ENCODE data around the gene WTIP. TPM values are rescaled to one million over a fixed set of nuclear protein-coding genes. Genes with fewer than 3 reads are reported as not detected.

The WTIP gene
- total RNA-seq, 1 experiment from 2014 or later = 8.4 TPM

DNA sequence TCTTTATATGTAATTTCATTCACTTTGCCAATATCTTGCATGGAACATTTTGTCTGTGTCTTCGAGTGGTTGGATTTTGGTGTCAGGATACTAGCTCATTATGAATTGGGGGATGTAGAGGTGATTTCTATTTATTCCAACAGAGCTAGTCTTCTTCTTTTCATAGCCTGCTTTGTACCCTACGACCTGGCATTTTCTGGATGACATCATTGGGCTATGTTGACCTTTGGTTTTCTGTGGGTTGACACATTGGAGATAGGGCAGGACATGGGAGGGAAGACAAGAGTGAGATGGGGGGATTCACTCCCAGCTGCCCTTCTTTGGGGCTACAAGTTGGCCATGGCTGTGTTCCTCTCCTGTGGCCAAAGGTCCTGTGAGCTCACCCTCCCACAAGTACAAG lies 38.0 kb downstream of the WTIP start:
- intact Hi-C loops (cut with micrococcal nuclease) = no loop called here
- no TSS peak for BruUV-seq (replicated peaks)
- no peaks in the 10 kb centered on the region for H3K36me3 ChIP-seq (ENCODE audit: control insufficient read depth in 1 of 2, insufficient read depth in 2 of 2, low read length in 2 of 2)

More for the DNA sequence above, 38.0 kb downstream of the WTIP start:
- CTCF ChIA-PET = no interaction called here
- Histone ChIP-seq H3K4me3 (replicated peaks in 1 of 2; ENCODE audit: low read depth in 1 of 2, low read length in 2 of 2) (no peak overlapping the region), H4K20me1 (ENCODE audit: insufficient read depth) (no peaks in the 10 kb centered on the region), H3K4me1 (ENCODE audit: control insufficient read depth in 1 of 2, insufficient read depth in 2 of 2, low read length in 2 of 2) (no peaks in the 10 kb centered on the region), H3K4me2 (ENCODE audit: low read length) (no peak overlapping the region), H3K9ac (ENCODE audit: low read length) (no peak overlapping the region), H3K9me3 (ENCODE audit: control insufficient read depth in 1 of 2, insufficient read depth in 1 of 2, low read depth in 1 of 2, low read length in 2 of 2) (no peaks in the 10 kb centered on the region), H3K27me3 (ENCODE audit: insufficient read depth, low read length) (peaks cover 5% of the 10 kb centered on the region; the same call in 1 of the 2 replicates), H3K9me2 (ENCODE audit: insufficient read depth) (no peaks in the 10 kb centered on the region), H3K79me2 (ENCODE audit: insufficient read depth, low read length) (no peaks in the 10 kb centered on the region), H2AFZ (ENCODE audit: low read depth, low read length, poor library complexity, severe bottlenecking) (no peak overlapping the region), H3K27ac (ENCODE audit: low read depth, low read length) (no peak overlapping the region)
- TF ChIP-seq, protein P1, sequence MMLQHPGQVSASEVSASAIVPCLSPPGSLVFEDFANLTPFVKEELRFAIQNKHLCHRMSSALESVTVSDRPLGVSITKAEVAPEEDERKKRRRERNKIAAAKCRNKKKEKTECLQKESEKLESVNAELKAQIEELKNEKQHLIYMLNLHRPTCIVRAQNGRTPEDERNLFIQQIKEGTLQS (IDR thresholded peaks at IDR 0.05) = no peak
- no peak for TF ChIP-seq SRF (IDR thresholded peaks at IDR 0.05; ENCODE audit: low read depth)
- no peak for TF ChIP-seq ZFX (IDR thresholded peaks at IDR 0.05)
- TF ChIP-seq, protein P2, sequence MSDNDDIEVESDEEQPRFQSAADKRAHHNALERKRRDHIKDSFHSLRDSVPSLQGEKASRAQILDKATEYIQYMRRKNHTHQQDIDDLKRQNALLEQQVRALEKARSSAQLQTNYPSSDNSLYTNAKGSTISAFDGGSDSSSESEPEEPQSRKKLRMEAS (IDR thresholded peaks at IDR 0.05) = no peak
- TF ChIP-seq, protein P3, sequence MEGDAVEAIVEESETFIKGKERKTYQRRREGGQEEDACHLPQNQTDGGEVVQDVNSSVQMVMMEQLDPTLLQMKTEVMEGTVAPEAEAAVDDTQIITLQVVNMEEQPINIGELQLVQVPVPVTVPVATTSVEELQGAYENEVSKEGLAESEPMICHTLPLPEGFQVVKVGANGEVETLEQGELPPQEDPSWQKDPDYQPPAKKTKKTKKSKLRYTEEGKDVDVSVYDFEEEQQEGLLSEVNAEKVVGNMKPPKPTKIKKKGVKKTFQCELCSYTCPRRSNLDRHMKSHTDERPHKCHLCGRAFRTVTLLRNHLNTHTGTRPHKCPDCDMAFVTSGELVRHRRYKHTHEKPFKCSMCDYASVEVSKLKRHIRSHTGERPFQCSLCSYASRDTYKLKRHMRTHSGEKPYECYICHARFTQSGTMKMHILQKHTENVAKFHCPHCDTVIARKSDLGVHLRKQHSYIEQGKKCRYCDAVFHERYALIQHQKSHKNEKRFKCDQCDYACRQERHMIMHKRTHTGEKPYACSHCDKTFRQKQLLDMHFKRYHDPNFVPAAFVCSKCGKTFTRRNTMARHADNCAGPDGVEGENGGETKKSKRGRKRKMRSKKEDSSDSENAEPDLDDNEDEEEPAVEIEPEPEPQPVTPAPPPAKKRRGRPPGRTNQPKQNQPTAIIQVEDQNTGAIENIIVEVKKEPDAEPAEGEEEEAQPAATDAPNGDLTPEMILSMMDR (IDR thresholded peaks at IDR 0.05 in 2 of 3, conservative IDR thresholded peaks at IDR 0.05 in 1 of 3; ENCODE audit: borderline replicate concordance in 1 of 3, insufficient read depth in 1 of 3, low read depth in 2 of 3, low read length in 2 of 3) = no peak
- TF ChIP-seq ZNF274 (IDR thresholded peaks at IDR 0.05; ENCODE audit: low read depth, low read length) = no peak
- no peak for TF ChIP-seq FOSL1 (IDR thresholded peaks at IDR 0.05; ENCODE audit: low read depth)
- TF ChIP-seq JUND (IDR thresholded peaks at IDR 0.05) = no peak
- TF ChIP-seq, protein P4, sequence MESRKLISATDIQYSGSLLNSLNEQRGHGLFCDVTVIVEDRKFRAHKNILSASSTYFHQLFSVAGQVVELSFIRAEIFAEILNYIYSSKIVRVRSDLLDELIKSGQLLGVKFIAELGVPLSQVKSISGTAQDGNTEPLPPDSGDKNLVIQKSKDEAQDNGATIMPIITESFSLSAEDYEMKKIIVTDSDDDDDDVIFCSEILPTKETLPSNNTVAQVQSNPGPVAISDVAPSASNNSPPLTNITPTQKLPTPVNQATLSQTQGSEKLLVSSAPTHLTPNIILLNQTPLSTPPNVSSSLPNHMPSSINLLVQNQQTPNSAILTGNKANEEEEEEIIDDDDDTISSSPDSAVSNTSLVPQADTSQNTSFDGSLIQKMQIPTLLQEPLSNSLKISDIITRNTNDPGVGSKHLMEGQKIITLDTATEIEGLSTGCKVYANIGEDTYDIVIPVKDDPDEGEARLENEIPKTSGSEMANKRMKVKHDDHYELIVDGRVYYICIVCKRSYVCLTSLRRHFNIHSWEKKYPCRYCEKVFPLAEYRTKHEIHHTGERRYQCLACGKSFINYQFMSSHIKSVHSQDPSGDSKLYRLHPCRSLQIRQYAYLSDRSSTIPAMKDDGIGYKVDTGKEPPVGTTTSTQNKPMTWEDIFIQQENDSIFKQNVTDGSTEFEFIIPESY (IDR thresholded peaks at IDR 0.05; ENCODE audit: extremely low read depth, insufficient replicate concordance, low read length) = no peak
- TF ChIP-seq TCF7L2 (IDR thresholded peaks at IDR 0.05; ENCODE audit: borderline replicate concordance, extremely low read depth, insufficient read depth, insufficient read length) = no peak
- no peak for TF ChIP-seq POLR2A (IDR thresholded peaks at IDR 0.05; ENCODE audit: borderline replicate concordance, extremely low read depth, insufficient read depth, insufficient read length)
- TF ChIP-seq, protein P5, sequence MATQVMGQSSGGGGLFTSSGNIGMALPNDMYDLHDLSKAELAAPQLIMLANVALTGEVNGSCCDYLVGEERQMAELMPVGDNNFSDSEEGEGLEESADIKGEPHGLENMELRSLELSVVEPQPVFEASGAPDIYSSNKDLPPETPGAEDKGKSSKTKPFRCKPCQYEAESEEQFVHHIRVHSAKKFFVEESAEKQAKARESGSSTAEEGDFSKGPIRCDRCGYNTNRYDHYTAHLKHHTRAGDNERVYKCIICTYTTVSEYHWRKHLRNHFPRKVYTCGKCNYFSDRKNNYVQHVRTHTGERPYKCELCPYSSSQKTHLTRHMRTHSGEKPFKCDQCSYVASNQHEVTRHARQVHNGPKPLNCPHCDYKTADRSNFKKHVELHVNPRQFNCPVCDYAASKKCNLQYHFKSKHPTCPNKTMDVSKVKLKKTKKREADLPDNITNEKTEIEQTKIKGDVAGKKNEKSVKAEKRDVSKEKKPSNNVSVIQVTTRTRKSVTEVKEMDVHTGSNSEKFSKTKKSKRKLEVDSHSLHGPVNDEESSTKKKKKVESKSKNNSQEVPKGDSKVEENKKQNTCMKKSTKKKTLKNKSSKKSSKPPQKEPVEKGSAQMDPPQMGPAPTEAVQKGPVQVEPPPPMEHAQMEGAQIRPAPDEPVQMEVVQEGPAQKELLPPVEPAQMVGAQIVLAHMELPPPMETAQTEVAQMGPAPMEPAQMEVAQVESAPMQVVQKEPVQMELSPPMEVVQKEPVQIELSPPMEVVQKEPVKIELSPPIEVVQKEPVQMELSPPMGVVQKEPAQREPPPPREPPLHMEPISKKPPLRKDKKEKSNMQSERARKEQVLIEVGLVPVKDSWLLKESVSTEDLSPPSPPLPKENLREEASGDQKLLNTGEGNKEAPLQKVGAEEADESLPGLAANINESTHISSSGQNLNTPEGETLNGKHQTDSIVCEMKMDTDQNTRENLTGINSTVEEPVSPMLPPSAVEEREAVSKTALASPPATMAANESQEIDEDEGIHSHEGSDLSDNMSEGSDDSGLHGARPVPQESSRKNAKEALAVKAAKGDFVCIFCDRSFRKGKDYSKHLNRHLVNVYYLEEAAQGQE (IDR thresholded peaks at IDR 0.05; ENCODE audit: low read depth) = no peak
- TF ChIP-seq RAD21 (IDR thresholded peaks at IDR 0.05; ENCODE audit: low read depth) = no peak
- no peak for TF ChIP-seq YY1 (IDR thresholded peaks at IDR 0.05; ENCODE audit: extremely low read depth, insufficient replicate concordance, low read depth, low read length)
- no peak for TF ChIP-seq EZH2 (IDR thresholded peaks at IDR 0.05)
- TF ChIP-seq ELF1 (IDR thresholded peaks at IDR 0.05; ENCODE audit: borderline replicate concordance, low read depth) = no peak
- no peak for TF ChIP-seq SIN3A (IDR thresholded peaks at IDR 0.05; ENCODE audit: low read depth)
- no peak for TF ChIP-seq CBX3 (IDR thresholded peaks at IDR 0.05; ENCODE audit: low read depth)
- RAD21 ChIA-PET (ENCODE audit: low non-redundant PET in 1 of 2, low total read pairs in 2 of 2, uncharacterized antibody in 2 of 2, unreplicated experiment in 2 of 2) = no interaction called here
- ATAC-seq = no peak
- no peak for DNase-seq (ENCODE audit: low read depth, low spot score)
- POLR2A ChIA-PET = no interaction called here

Measured in HCT116 (cell line).